Progenitor cell of endocrine pancreas (in vitro differentiated cells): ENCODE results near the gene WDR18. TPM values are rescaled to one million over a fixed set of nuclear protein-coding genes. Genes with fewer than 3 reads are reported as not detected.

Source experiments
- DNase-seq: peaks from one replicate; pipeline ENCODE4 v3.0.0; 2021; ENCODE audit warnings: low spot score; ENCODE audit not compliant: unreplicated experiment
- H3K27ac Mint-ChIP-seq: 2 replicates; pipeline ENCODE4 v1.8.0; 2021; ENCODE audit warnings: mild to moderate bottlenecking, moderate library complexity, mixed read lengths
- H3K27me3 Mint-ChIP-seq: 2 replicates; pipeline ENCODE4 v1.8.0; 2021; ENCODE audit warnings: mixed read lengths
- H3K36me3 Mint-ChIP-seq: 2 replicates; pipeline ENCODE4 v1.8.0; 2022; ENCODE audit warnings: mixed read lengths; ENCODE audit not compliant: insufficient read depth
- H3K4me1 Mint-ChIP-seq: 2 replicates; pipeline ENCODE4 v1.8.0; 2021; ENCODE audit warnings: low read depth, mixed read lengths
- H3K4me3 Mint-ChIP-seq: 2 replicates; pipeline ENCODE4 v1.8.0; 2021; ENCODE audit warnings: low read depth, mild to moderate bottlenecking, moderate library complexity, mixed read lengths
- H3K9me3 Mint-ChIP-seq: 2 replicates; pipeline ENCODE4 v1.8.0; 2021; ENCODE audit warnings: low read depth, mixed read lengths
- CTCF ChIP-seq: fragments of 200-600 bp; sonication (generic); IDR thresholded peaks from one replicate; pipeline ENCODE4 v1.5.0; 2021; ENCODE audit warnings: antibody characterized with exemption, mild to moderate bottlenecking; ENCODE audit not compliant: unreplicated experiment
- total RNA-seq: library from RNA; stranded (reverse); gene quantifications from 2 replicates; pipeline ENCODE4 v1.2.1, GENCODE V29; 2021

The WDR18 gene
- total RNA-seq, 1 donor from 2014 or later: 72.3 TPM

GRCh38 chr19:952680-953444 is 31.3 kb upstream of the WDR18 start:
- no peak for TF ChIP-seq CTCF
- DNase-seq: peak; percentile 59
- Mint-ChIP-seq H3K27ac (peak overlapping the region; percentile 97), H3K4me1 (peaks cover 34% of the 10 kb centered on the region), H3K4me3 (peak overlapping the region; percentile 62), H3K27me3 (no peaks in the 10 kb centered on the region), H3K36me3 (no peaks in the 10 kb centered on the region), H3K9me3 (no peaks in the 10 kb centered on the region)

GRCh38 chr19:953445-954271 is 30.5 kb upstream of the WDR18 start:
- Mint-ChIP-seq H3K4me3 (peak overlapping the region; percentile 52), H3K27me3 (no peaks in the 10 kb centered on the region), H3K36me3 (no peaks in the 10 kb centered on the region), H3K27ac (peak overlapping the region; percentile 96), H3K4me1 (peaks cover 35% of the 10 kb centered on the region), H3K9me3 (no peaks in the 10 kb centered on the region)
- no peak for TF ChIP-seq CTCF
- no peak for DNase-seq

GRCh38 chr19:954272-954671 is 29.9 kb upstream of the WDR18 start:
- Mint-ChIP-seq H3K36me3 (peaks cover 2% of the 10 kb centered on the region), H3K9me3 (no peaks in the 10 kb centered on the region), H3K27ac (peak overlapping the region; percentile 96), H3K4me3 (peak overlapping the region; percentile 14), H3K27me3 (no peaks in the 10 kb centered on the region), H3K4me1 (peaks cover 39% of the 10 kb centered on the region)
- no peak for DNase-seq
- TF ChIP-seq CTCF: no peak

GRCh38 chr19:954672-955494 is 29.3 kb upstream of the WDR18 start:
- no peaks in the 10 kb centered on the region for H3K9me3 Mint-ChIP-seq
- H3K4me1 Mint-ChIP-seq: peaks cover 42% of the 10 kb centered on the region
- H3K4me3 Mint-ChIP-seq: peak overlapping the region; percentile 14
- H3K36me3 Mint-ChIP-seq: peaks cover 4% of the 10 kb centered on the region
- H3K27ac Mint-ChIP-seq: peak overlapping the region; percentile 97
- DNase-seq: no peak
- H3K27me3 Mint-ChIP-seq: no peaks in the 10 kb centered on the region
- no peak for TF ChIP-seq CTCF
